GM12878 (cell line): ENCODE results near the gene SLCO2A1. TPM values are rescaled to one million over a fixed set of nuclear protein-coding genes. Genes with fewer than 3 reads are reported as not detected.

Experiments used
- ATAC-seq: fragments of 200-7000 bp; cut with Tn5 transposase; 3 replicates; pipeline ENCODE4 v1.9.1; 2020; ENCODE audit warnings: mild to moderate bottlenecking, moderate library complexity
- BruUV-seq: library from RNA; stranded (reverse); fragments of 400-500 nt; replicated peaks from 2 replicates; lab custom pipeline; 2021; lab: Mats Ljungman, UMichigan
- CTCF ChIA-PET: fragments of 300-600 bp; sonication (Branson Sonifier 250); formaldehyde crosslinking; extraction: SDS; loops from one replicate; lab custom pipeline; 2021; ENCODE audit warnings: inconsistent platforms; lab: Yijun Ruan, JAX
- POLR2A ChIA-PET: fragments of 350-600 bp; formaldehyde crosslinking; extraction: SDS; loops from one replicate; lab custom pipeline; 2021; ENCODE audit warnings: inconsistent platforms; lab: Charles Lee
- RAD21 ChIA-PET: fragments of 300-600 bp; sonication (Branson Sonifier 250); formaldehyde crosslinking; loops from one replicate; lab custom pipeline; 2023; ENCODE audit warnings: antibody characterized with exemption; ENCODE audit not compliant: unreplicated experiment; lab: Charles Lee
- SMC1A ChIA-PET: fragments of 300-600 bp; sonication (Branson Sonifier 250); formaldehyde crosslinking; loops from one replicate; lab custom pipeline; 2023; ENCODE audit not compliant: unreplicated experiment, uncharacterized antibody; lab: Charles Lee
- DNase-seq: peaks from one replicate; pipeline ENCODE4 v3.0.0-alpha.2; 2011; ENCODE audit warnings: low read depth, low spot score
- FAIRE-seq: peaks from 3 replicates; lab custom pipeline; 2011; peaks lifted over from hg19 to GRCh38; lab: Jason Lieb, UNC
- H2AFZ ChIP-seq: 2 replicates; pipeline ENCODE4 v1.6.0; 2011; ENCODE audit warnings: low read depth, low read length, control low read depth; ENCODE audit not compliant: control insufficient read depth
- H3K27ac ChIP-seq: 2 replicates; pipeline ENCODE4 v1.5.1; 2011; ENCODE audit warnings: control low read depth; ENCODE audit not compliant: control insufficient read depth, insufficient read depth
- H3K27me3 ChIP-seq, 2 experiments: replicated peaks in 1 of 2; 2 replicates each; pipeline versions ENCODE4 v1.6.0 to v1.6.1; 2011; ENCODE audit warnings: low read length in 1 of 2; ENCODE audit not compliant: control insufficient read depth in 2 of 2, insufficient read depth in 2 of 2
- H3K36me3 ChIP-seq, 2 experiments: 2 replicates each; pipeline ENCODE4 v1.5.1; 2011; ENCODE audit warnings: low read length in 1 of 2; ENCODE audit not compliant: control insufficient read depth in 2 of 2, insufficient read depth in 2 of 2
- H3K4me1 ChIP-seq: 2 replicates; pipeline ENCODE4 v1.6.1; 2011; ENCODE audit warnings: mild to moderate bottlenecking, low read length, moderate library complexity, mixed read lengths; ENCODE audit not compliant: control insufficient read depth, insufficient read depth
- H3K4me2 ChIP-seq: 2 replicates; pipeline ENCODE4 v1.6.0; 2011; ENCODE audit warnings: control low read depth; ENCODE audit not compliant: control insufficient read depth, insufficient read depth
- H3K4me3 ChIP-seq: fragments of 200-600 bp; sonication (generic); 2 replicates; pipeline ENCODE4 v1.5.1; 2016
- H3K79me2 ChIP-seq: 2 replicates; pipeline ENCODE4 v1.6.0; 2011; ENCODE audit warnings: low read length; ENCODE audit not compliant: control insufficient read depth, insufficient read depth
- H3K9ac ChIP-seq: 2 replicates; pipeline ENCODE4 v1.8.0; 2011; ENCODE audit warnings: low read length, control low read depth, mixed read lengths; ENCODE audit not compliant: control insufficient read depth, insufficient read depth
- H3K9me3 ChIP-seq: replicated peaks from 3 replicates; pipeline ENCODE4 v1.5.1; 2011; ENCODE audit warnings: mild to moderate bottlenecking, low read length; ENCODE audit not compliant: control insufficient read depth, insufficient read depth
- H4K20me1 ChIP-seq: 2 replicates; pipeline ENCODE4 v1.6.0; 2011; ENCODE audit not compliant: control insufficient read depth, insufficient read depth
- ASH2L ChIP-seq: fragments of 300-600, 200-600 bp; sonication (generic); IDR thresholded peaks from 2 replicates; pipeline ENCODE4 v1.6.1; 2017; ENCODE audit warnings: low read depth, mild to moderate bottlenecking, borderline replicate concordance
- MYB ChIP-seq: fragments of 150-350 bp; IDR thresholded peaks from 2 replicates; pipeline ENCODE4 v1.6.1; 2014; ENCODE audit warnings: mild to moderate bottlenecking, low read depth, low read length, borderline replicate concordance
- RAD51 ChIP-seq: fragments of 450-650 bp; IDR thresholded peaks from 2 replicates; pipeline ENCODE4 v1.6.1; 2016; ENCODE audit warnings: moderate library complexity, mild to moderate bottlenecking, inconsistent platforms
- TARDBP ChIP-seq: IDR thresholded peaks from 2 replicates; pipeline ENCODE4 v1.6.1; 2016; ENCODE audit warnings: borderline replicate concordance
- TCF12 ChIP-seq: IDR thresholded peaks from 2 replicates; pipeline ENCODE4 v1.6.1; 2011; ENCODE audit warnings: low read depth, mild to moderate bottlenecking, low read length
- ZBED1 ChIP-seq: IDR thresholded peaks from 2 replicates; pipeline ENCODE4 v1.6.1; 2016; ENCODE audit warnings: borderline replicate concordance
- whole genome bisulfite sequencing: methylation state at CpG from one replicate; pipeline ENCODE4 v1.1.6; 2016; ENCODE audit warnings: low lambda C conversion rate; ENCODE audit not compliant: insufficient replicate concordance, insufficient coverage; ENCODE audit errors: missing lambda C conversion rate; 5-methylcytosine and 5-hydroxymethylcytosine counted together
- in situ Hi-C: fragments of 300-500 bp; cut with MboI; formaldehyde crosslinking; loops from 9 replicates; pipeline ENCODE4 v1.14.3; 2018; ENCODE audit warnings: mixed read lengths
- intact Hi-C: fragments of 100-400 bp; cut with micrococcal nuclease; formaldehyde crosslinking; loops from one replicate; pipeline ENCODE4 v1.14.2; 2022; ENCODE audit not compliant: unreplicated experiment
- polyA plus RNA-seq, 11 experiments: library from polyadenylated mRNA; depleted of rRNA in 4 of 11; unstranded in 6 of 11; stranded (reverse) in 5 of 11; fragments of >200 nt; fragmentation: Nextera tagmentation in 4 of 11; fragmentation: Illumina TruSeq in 1 of 11; extraction: Ambion mirVana in 4 of 11; extraction: Trizol in 1 of 11; gene quantifications; 1 replicate in 1 of 11; 2 replicates in 10 of 11; pipeline versions ENCODE4 v1.2.1 to v1.2.3, GENCODE V29; 2011 to 2016; ENCODE audit warnings: inconsistent platforms in 2 of 11, missing spikeins in 2 of 11, low read depth in 1 of 11
- total RNA-seq, 4 experiments: library from RNA; depleted of rRNA in 3 of 4; stranded (reverse); fragments of >200 nt in 3 of 4; fragmentation: Illumina TruSeq in 1 of 4; extraction: Trizol in 1 of 4; gene quantifications; 2 replicates each; pipeline versions ENCODE4 v1.2.1 to v1.2.3, GENCODE V29; 2013 to 2021
- TF ChIP-seq, protein P1 (sequence below): IDR thresholded peaks from 2 replicates; pipeline ENCODE4 v1.6.1; 2011; ENCODE audit warnings: borderline replicate concordance, low read depth, mild to moderate bottlenecking, moderate library complexity, low read length; ENCODE audit not compliant: insufficient read depth, poor library complexity, severe bottlenecking
- TF ChIP-seq, protein P2 (sequence below): IDR thresholded peaks from 2 replicates; pipeline ENCODE4 v1.6.1; 2012; ENCODE audit warnings: low read length, inconsistent platforms

SLCO2A1 gene
- total and polyA plus RNA-seq, 10 of the 15 experiments (the other 5 are each of a cell fraction or from before 2014, with no cell fraction given), result 0.05 TPM; not detected in 9

DNA sequence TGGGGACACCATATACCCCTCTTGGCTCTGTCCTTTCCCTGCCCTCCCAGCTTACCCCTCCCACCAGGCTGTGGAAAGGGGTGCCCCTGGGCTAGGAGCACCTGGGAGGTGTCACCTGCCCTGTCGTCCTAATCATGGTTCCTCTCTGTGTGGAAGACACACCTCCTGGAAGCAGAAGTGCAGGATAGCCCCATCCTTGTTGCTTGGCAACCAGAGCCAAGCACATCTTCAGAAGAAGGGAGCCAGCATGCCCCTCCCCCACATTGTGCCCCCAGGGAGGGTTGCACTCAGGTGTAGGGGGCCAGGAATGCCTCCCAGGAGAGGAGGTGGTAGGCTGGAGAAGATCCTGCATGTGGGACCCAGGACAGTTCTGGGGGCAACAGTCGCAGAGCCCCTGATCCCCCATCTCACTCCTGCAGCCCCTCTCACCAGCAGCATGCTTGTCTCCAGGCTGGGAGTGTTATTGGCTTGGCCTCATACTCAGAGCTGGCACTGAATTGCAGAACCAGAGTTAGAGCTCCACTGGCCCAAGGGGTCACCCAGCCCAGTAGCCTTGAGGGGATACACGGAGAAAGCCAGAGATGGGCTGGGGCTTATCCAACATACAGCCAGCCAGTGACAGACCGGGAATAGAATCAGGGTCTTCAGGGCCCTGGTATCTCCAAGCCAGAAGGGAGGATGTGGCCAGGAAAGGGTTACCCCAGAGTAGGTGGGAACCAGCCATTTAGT is 142.5 kb downstream of the SLCO2A1 start:
- Histone ChIP-seq H4K20me1 (no peaks in the 10 kb centered on the region; the same call in 1 of the 2 replicates), H3K9me3 (no peaks in the 10 kb centered on the region; the same call in 2 of the 3 replicates), H2AFZ (no peak overlapping the region), H3K4me2 (no peak overlapping the region), H3K27me3 (peaks cover 0 to 3% of the 10 kb centered on the region in 2 experiments; a peak in 3 of 4 replicates), H3K27ac (no peak overlapping the region), H3K9ac (no peak overlapping the region), H3K79me2 (no peaks in the 10 kb centered on the region), H3K4me3 (no peak overlapping the region), H3K4me1 (peaks cover 3% of the 10 kb centered on the region; the same call in 1 of the 2 replicates), H3K36me3 (no peaks in the 10 kb centered on the region)
- POLR2A ChIA-PET, result no interaction called here
- RAD21 ChIA-PET, result no interaction called here
- no peak for FAIRE-seq
- ATAC-seq, result no peak
- SMC1A ChIA-PET, result no interaction called here
- intact Hi-C loops (no loop called here), in situ Hi-C loops (no loop called here)
- TF ChIP-seq, protein P1, sequence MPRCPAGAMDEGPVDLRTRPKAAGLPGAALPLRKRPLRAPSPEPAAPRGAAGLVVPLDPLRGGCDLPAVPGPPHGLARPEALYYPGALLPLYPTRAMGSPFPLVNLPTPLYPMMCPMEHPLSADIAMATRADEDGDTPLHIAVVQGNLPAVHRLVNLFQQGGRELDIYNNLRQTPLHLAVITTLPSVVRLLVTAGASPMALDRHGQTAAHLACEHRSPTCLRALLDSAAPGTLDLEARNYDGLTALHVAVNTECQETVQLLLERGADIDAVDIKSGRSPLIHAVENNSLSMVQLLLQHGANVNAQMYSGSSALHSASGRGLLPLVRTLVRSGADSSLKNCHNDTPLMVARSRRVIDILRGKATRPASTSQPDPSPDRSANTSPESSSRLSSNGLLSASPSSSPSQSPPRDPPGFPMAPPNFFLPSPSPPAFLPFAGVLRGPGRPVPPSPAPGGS, result no peak
- TF ChIP-seq RAD51 (no peak), ZBED1 (no peak), TCF12 (no peak), MYB (no peak), ASH2L (no peak), TARDBP (no peak)
- TF ChIP-seq, protein P2, sequence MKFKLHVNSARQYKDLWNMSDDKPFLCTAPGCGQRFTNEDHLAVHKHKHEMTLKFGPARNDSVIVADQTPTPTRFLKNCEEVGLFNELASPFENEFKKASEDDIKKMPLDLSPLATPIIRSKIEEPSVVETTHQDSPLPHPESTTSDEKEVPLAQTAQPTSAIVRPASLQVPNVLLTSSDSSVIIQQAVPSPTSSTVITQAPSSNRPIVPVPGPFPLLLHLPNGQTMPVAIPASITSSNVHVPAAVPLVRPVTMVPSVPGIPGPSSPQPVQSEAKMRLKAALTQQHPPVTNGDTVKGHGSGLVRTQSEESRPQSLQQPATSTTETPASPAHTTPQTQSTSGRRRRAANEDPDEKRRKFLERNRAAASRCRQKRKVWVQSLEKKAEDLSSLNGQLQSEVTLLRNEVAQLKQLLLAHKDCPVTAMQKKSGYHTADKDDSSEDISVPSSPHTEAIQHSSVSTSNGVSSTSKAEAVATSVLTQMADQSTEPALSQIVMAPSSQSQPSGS, result no peak
- DNase-seq, result no peak
- no TSS peak for BruUV-seq
- CTCF ChIA-PET, result no interaction called here
- 24% methylated on average over 4 of the region's 4 CpGs for WGBS
